ENCODE measurements around the gene PMFBP1. TPM values are rescaled to one million over a fixed set of nuclear protein-coding genes. Genes with fewer than 3 reads are reported as not detected.

The PMFBP1 gene
- polyA plus RNA-seq, 4 donors = 3.0 to 9.2 (median 5.9) TPM

DNA sequence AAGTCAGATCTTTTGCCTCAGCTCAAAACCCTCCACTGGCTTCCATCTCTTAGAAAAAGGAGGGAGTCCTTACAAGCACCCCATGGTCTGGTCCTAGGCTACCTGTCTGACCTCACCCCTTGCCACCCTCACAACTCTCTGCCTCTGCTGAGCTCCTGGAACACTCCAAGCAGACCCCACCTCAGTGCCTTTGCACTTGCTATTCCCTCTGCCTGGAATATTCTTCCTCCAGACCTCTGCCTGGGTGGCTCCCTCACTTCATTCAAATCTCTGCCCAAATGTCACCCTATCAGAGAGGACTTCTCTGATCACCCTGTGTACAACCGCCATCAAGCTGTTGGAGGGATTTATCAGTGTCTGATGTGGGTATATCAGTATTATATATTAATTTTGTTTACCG, 37.4 kb downstream of the PMFBP1 start:
- DNase-seq (ENCODE audit: low read depth in 4 of 4, low spot score in 2 of 4) = no peak

DNA sequence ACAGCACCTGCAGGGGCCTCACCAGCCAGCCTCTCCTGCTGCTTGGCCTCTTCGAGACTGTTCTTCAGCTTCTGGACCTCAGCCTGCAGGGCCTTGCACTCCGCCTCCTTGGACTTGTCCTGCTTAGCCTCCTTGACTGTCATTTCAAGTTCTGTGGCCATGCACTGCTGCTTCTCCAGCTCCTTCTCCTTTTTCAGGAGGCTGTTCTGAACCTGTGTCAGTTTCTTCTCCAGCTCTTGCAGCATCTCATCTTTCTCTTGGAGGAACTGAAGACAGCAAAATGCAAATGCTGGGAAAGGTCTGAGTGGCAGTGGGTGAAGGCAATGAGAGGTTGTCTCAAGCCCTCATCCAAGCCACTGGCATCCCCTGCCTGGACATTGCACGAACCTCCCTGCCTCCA, 39.2 kb downstream of the PMFBP1 start:
- DNase-seq (ENCODE audit: low read depth in 4 of 4, low spot score in 2 of 4) = no peak

DNA sequence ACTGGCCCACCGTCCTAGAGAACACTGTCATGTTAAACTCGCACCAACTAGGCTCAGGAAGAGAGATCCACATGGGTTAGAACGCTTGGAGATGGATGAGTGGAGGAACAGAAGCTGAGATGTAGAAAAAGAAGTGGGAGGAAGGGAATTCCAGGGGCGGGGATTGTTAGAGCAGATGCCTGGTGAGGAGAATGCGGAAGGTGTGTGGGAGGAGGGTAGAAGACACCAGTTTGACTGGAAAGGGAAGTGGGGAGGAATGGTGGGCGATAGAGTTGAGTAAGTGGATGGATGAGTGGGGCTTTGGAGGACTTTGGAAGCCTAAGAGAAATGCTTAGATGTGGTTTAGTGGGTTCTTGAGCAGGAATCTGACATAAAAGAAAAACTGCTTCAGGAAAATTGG, 40.9 kb downstream of the PMFBP1 start:
- DNase-seq (ENCODE audit: low read depth in 4 of 4, low spot score in 2 of 4) = no peak

DNA sequence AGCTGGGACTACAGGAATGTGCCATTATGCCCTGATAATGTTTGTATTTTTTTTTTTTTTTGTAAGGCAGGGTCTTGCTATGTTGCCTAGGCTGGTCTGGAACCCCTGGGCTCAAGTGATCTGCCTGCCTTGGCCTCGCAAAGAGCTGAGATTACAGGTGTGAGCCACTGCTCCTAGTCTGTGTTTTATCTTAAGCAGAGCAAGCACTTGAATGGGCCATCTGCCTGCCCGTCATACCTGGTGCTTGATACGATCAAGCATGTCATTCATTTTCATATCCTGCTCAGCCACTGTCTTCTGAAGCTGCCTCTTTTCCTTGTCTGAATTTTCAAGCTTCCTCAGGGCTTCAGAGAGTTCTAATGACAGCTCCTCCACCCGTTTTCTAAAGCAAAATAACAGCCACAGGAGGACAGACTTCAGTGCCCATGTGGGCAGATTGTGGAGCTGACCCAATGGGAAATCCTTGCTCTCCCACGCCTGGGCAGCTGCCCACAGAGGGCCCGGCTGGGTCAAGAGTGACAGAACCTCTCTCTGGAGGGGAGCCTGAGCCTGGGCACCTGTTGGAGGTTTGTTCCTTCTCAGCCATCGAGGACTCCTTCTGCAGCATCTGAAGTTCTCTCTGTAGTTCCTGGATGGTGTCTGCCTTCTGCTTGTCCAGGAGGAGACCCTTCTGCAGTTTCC, 41.8 kb downstream of the PMFBP1 start:
- no peak for DNase-seq (ENCODE audit: low read depth in 4 of 4, low spot score in 2 of 4)

DNA sequence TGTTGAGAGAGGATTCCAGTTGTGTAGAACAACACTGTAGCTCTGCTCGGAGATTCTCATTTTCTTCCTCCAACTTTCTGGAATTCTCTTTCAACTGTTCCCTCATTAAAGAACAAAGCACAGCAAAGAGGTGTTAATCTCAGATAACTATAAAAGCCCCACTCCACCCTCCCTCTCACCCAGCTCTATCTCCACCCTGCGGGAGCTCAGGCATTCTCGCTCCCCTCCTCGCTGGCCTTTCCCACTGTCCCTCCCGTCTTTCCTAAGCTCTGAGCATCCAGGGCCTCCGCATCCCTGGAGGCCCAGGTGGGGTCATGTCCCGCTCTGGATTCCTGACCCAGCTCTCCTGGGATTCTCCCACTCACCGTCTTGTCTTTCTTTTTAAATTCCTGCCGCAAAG, 43.3 kb downstream of the PMFBP1 start:
- no peak for DNase-seq (ENCODE audit: low read depth in 4 of 4, low spot score in 2 of 4)

DNA sequence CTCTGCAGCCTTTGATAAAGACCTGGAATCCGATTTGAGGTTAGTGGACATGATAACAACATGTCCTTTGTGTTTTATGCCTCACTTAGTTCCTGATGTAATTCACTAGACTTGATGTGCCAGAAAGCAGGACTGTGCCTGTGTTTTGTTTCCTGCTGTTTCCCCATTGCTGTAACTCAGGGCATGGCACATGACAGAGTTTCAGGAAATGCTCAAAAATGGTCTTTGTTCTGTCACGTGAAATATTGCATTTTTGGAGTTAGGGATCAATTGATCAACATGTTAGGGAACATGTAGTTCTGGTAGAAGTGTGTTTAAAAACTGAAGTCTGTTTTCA, 45.6 kb downstream of the PMFBP1 start:
- DNase-seq (ENCODE audit: low read depth in 4 of 4, low spot score in 2 of 4) = no peak

DNA sequence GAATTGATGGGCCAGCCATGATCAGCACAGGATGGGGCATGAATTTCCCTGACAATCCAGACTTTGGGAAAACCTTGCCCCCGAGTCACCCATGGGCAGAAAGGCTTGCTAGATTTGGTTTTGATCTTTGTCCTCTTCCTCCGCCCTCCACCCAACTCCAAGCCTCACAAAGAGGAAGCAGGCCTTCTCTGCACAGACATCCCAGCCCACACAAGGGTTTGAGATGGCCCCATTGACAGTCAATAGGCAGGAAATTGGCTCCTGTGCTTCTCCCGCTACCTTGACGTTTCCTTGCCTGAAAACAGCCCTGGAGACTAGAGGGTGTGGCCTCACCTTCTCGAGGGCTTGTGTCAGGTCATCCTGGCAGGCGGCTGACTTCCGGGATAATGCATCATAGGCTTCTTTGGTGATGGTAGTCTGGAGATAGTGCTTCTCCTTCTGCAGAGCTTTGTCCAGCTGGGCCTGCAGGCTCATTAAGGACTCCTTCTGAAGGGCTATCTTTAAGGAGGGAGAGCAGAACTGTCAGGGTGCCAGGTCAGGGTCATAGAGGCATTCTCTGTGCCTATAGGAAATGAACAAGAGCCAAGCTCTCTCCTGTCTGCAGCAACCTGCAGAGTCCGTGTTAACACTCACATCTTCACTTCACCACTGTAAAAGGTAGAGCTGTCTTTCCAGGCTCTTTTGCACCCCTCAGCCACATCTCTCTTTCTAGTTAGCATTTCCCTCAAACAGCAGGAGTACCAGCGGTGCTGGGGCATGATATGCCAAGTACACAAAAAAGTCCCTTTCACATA, 46.1 kb downstream of the PMFBP1 start:
- no peak for DNase-seq (ENCODE audit: low read depth in 4 of 4, low spot score in 2 of 4)

DNA sequence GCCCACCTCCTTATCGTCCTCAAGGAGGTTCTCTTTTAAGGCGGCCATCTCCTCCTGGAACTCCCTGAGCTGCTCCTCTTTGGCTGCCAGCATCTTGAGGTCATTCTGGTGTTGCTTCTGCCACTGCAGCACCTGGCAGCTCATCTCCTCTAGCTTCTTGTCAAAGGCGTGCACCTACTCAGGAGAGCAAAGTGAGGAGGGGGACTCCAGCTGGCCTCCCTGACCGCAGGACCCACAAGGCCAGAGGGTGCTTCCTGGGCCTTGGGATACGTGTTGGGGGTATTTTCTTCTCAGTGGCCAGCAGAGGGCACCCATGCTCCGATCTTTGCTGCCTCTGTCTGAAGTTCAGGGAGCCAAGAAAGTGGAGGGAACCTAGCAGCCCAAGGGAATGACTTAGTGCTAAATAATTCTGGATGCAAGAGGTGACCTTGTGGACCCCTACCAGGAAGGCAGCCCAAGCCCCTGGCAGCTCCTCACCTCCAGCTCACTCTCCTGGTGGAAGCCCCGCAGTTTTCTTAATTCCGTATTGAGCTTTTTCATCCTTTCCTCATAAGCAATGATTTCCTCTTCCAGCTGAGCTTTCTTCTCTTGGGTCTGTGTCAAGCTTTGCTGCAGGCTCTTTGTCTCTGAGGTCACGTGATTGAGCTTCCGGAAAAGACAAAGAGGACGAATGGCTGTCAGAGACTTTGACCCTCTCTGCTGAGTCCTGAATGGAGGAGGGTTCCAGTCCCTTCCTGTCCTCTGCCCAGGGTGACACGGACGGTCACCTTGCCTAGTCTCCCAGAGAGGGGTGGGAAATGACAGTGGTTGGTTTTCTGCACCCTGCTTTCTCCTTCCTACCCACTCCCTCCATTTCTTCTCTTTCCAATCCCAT, 47.0 kb downstream of the PMFBP1 start:
- DNase-seq (ENCODE audit: low read depth in 4 of 4, low spot score in 2 of 4) = peak; percentile 31 to 59 (median 52)

DNA sequence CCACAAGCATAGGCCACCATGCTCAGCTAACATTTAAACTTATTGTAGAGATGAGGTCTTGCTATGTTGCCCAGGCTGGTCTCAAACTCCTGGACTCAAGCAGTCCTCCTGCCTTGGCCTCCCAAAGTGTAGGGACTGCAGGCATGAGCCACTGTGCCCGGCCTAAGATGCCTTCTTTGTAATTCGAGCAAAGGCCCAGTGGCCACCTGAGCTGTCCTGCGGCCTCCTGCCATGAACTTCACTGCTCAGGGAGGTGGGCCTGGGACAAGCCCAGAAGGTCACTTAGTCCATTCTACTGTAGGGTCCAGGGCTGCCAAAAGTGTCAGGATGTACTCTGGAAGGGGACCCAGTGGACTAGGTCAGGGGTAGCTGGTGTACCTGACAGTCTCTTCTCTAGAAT, 47.8 kb downstream of the PMFBP1 start:
- no peak for DNase-seq (ENCODE audit: low read depth in 4 of 4, low spot score in 2 of 4)

DNA sequence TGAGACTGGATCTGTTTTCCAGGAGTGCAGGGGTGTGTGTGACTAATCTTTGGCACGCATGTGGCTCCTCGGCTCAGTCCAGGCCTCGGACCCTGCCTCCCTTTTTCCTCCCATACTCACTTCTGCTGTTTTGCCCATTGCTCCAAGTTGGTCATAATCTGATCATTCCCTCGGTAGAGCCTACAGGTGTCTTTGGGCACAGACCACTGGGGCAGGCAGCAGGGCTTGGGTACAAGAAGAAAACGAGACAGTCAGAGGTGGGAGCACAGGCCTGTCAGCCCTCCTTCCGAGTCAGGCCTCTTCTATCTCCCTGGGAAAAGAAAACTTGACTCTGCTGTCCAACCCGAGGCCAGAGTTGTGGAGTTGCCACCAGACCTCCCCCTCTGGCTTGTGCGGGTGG, 48.5 kb downstream of the PMFBP1 start:
- no peak for DNase-seq (ENCODE audit: low read depth in 4 of 4, low spot score in 2 of 4)

DNA sequence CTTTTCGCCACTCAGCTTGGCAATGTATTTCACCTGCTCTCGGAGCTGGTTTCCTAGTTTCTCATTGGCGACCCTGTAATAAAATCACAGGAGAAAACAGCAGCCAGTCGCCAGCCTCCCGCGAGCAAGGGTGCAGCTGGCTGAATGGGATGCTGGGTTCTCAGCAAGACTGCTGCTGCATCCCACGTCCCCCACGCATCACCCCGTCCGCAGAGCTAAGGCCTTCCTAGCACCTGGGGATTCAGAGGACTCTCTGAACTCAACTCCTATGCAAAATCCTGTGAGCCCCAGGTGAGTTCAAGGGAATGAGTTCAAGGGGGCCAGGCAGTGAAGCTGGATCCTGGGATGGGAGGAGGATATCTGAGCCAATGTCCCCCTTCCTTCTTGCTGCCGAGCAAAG, 49.0 kb downstream of the PMFBP1 start:
- no peak for DNase-seq (ENCODE audit: low read depth in 4 of 4, low spot score in 2 of 4)

DNA sequence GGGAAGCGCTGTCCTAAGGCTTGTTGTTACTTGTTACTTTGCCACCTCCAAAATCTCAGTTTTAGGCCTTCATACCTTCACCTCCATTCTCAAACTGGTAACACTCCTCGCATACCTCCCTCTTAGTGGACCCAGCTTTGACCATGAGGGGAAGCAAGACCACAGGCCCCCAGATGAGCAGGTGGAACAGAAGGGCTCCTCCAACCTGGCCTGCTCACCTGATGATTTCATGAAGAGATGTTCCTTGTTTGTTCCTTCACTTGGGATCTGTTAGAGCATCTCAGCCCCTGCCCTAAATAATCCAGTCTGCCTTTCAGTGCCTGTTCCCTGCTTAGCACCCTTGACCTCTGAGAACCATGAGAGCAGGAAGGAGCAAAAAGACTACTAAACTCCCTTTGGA, 49.6 kb downstream of the PMFBP1 start:
- no peak for DNase-seq (ENCODE audit: low read depth in 4 of 4, low spot score in 2 of 4)

DNA sequence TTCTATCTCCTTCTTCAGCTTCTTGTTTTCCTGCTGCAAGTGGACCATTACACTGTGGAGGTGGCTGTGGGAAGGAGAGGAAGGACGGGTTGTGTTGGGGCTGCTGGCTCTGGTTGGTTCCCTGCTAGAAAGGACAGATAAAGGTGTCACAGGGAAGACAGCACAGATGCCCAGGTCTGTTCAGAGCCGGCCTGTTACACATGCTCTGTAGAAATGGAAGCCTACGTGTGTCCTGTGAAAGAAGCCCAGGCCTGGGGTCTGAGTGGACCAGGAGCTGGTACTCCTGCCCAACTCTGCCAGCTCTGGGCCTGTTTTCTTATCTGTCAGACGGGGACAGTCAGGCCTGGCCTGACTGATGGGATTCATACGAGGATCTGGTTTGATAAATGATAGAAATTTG, 51.9 kb downstream of the PMFBP1 start:
- no peak for DNase-seq (ENCODE audit: low read depth in 4 of 4, low spot score in 2 of 4)

DNA sequence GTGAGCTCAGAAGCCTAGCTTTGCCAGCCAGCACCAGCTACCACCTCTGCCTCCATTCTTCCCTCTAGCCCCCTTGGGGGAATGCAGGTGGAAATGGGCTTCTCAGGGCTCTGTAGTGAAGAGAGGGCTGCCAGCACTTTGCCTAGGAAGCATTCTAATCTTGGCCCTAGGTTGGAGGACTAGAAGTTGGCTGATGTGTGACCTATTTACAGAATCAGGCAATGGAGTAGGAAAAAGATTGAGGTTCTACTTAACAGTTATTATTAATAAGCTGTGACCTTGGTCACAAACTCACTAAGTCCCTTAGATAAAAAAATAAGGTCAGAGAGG, 58.4 kb downstream of the PMFBP1 start:
- no peak for DNase-seq (ENCODE audit: low read depth in 4 of 4, low spot score in 2 of 4)

DNA sequence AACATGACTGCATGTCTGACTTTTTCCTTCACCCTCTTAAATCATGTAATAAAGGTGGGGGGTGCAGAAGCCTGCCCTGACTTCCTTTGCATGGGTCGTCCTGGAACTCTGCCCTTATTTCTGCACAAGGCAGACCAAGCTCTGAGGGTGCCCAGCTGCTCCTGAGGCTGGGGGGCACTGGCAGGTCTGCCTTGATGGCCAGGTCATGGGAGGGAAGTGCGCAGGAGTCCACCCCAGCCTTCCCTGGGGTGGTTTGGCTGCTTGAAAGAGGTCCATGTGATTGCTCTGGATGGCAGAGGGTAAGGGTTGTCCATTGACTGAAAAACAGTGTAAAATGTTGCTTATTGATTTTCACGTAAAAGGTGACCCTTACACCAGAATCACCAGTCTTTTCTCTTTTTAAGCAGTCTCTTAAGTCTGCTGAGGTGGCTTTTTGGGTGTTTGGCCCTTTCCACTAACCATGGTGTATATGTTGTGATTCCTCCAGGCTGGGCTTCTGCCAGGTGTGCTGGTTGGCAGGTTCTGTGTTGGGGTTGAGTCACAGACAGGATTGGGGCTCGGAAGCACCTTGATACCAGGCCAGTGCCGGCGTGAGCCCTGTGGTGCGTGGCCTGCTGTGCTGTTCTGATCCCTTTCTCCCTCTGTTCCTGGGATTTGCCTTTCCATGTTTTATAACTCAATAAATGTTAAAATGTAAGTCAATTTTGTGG, 58.9 kb downstream of the PMFBP1 start:
- no peak for DNase-seq (ENCODE audit: low read depth in 4 of 4, low spot score in 2 of 4)

DNA sequence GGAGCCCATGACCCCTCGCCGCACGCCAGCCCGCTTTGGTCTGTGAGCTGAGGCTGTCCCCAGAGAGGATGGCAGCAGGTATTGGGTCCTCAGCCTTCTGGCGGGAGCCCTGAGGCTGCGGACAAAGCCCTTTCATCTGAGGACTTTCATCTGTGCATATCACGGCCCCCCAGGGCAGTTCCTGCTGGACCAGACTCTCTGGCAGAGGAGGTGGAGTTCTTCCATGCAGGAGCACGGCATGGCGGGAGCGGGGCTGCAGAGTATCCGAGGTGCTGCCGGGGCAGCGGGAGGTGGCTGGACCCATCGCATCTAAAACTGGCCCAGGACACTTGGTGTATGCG, 59.5 kb downstream of the PMFBP1 start:
- DNase-seq (ENCODE audit: low read depth in 4 of 4, low spot score in 2 of 4) = no peak

DNA sequence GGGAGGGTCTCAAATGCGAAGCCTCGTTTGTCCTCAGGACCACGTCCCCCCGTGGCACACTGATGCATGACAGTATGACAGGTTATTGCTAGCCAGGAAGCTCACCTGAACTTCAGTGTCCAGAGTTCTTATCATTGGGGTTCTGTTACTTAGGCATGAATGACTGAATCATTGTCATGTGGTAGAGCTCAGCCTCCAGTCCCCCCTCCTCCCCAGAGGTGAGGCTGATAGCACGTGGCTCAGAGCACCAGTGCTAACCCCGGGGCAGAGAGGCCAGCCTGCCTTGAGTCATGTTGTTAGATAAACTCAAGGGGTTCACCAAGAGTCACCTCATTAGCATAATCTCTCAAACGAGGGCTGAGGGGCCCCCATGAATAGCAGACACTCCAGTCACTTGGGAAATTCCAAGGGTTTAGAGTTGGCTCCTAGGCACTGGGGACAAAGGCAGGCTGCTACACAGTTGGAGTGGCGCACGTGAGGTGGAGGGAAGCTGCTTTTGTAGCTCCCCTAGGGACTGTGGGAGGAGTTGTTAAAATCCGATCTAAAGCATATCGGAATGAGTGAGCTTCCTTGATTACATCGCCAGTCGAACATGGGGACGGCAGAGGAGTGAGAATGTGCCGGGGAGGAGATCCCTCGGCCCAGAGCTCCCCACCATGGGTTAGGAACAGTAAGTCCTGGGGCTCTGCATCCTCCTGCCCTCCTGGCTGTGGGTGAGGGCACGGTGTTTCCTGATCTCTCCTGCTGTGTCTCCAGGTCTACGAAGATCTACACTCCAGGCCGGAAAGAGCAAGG, 60.1 kb downstream of the PMFBP1 start:
- DNase-seq (ENCODE audit: low read depth in 4 of 4, low spot score in 2 of 4) = no peak

DNA sequence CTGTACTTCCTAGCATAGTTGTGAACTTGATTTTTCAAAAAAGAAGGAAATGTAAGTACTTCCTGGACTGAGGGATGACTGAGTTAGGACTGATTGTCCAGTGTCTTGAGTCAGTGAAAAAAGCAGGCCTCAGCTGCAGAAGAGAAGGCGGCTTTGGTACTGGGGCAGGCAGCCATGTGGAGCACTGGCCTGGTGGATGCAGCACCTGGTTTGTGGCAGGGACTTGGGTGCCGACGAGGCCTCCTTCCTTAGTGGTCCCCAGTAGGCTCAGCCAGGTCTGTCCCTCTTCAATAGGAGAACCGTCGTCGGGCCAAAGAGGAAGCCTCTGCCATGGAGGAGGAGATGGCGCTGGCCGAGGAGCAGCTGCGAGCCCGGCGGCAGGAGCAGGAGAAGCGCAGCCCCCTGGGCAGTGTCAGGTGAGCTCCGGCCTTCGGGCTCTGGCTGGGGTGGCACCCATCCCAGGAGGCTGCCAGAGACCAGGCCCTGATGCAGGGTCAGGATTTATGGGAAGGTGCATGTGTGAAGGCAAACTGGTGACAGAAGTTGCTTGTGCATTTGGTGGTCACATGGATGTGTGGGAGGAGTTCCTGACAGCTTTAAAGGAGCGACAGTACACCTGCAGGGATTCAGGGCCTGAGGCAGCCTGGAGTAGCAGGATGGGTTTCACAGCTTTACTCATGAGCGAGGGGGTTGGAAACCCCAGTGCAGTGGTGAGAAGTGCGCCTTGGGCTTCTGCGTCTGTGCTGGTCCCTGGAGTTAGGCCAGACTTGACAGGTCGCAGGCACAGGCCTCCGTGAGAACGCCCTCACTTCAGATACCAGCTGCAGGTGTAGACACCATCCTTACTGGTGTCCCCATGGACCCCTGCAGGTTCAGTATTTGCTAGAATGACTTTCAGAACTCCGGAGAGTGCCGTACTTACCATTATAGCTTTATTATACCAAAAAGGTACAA, 61.0 kb downstream of the PMFBP1 start:
- DNase-seq (ENCODE audit: low read depth in 4 of 4, low spot score in 2 of 4) = no peak

DNA sequence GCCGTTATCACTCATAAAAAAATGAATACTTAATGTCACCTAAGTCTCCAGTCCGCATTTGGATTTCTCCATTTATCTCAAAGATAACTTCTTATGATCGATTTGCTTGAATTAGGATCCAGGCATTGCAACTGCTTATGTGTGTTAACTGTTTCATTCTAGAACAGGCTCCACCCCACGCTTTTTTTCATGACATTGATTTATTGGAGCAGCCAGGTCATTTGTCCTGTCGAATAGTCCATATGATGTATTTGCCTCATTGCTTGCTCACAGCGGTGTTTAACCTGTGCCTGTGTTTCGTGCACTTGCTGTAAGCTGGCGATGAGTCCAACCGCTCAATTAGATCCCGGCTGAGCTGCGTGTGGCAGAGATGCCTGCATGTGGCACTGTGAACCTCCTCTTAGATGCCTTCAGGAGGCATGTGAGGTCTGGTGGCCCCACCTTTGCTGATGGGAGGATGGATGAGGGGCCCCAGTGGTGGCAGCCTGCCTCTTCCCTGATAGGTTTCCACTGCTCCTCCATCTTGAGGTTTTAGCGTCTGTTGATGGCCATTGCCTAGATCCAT, 61.9 kb downstream of the PMFBP1 start:
- no peak for DNase-seq (ENCODE audit: low read depth in 4 of 4, low spot score in 2 of 4)

All from left renal cortex interstitium (tissue), 4 donors.